Measurements from ENCODE around the gene GATM. TPM values are rescaled to one million over a fixed set of nuclear protein-coding genes. Genes with fewer than 3 reads are reported as not detected.
"Not testable (repeated sequence)": the region's sequence is repeated elsewhere in the genome, so short reads cannot be mapped to it uniquely, and the experiment has no call there.

Gene GATM
- polyA plus RNA-seq, 1 experiment = 0.07 TPM

GRCh38 chr15:45320581-45321205, 57.7 kb downstream of the GATM start:
- no peak for TF ChIP-seq CTCF (IDR thresholded peaks at IDR 0.05; ENCODE audit: low read depth, low read length)
- POLR2A ChIA-PET = no interaction called here
- CTCF ChIA-PET = no interaction called here
- DNase-seq (ENCODE audit: low read depth, low spot score) = no peak
- no peaks in the 10 kb centered on the region for H3K9me3 ChIP-seq (ENCODE audit: control insufficient read depth, insufficient read depth, low read length)
- H3K27me3 ChIP-seq (ENCODE audit: control insufficient read depth, insufficient read depth, low read length) = peaks cover 2% of the 10 kb centered on the region
- no peak overlapping the region for H3K27ac ChIP-seq (ENCODE audit: low read depth, low read length)
- no peak overlapping the region for H3K4me3 ChIP-seq (ENCODE audit: low read depth, low read length)

- CTCF ChIA-PET = interaction anchor here (0.6 kb wide), 1 partner anchor 35 kb away, joined by 5 read pairs; no protein-coding TSS in a partner anchor
Observed at GRCh38 chr15:45319472-45320214, 58.7 kb downstream of the GATM start.

GRCh38 chr15:45314960-45315359, 63.4 kb downstream of the GATM start:
- no peak overlapping the region for H3K27ac ChIP-seq (ENCODE audit: low read depth, low read length)
- TF ChIP-seq CTCF (IDR thresholded peaks at IDR 0.05; ENCODE audit: low read depth, low read length) = 0 out of 2 replicates have a peak, but pooled peaks have one; percentile 27
- no peak for DNase-seq (ENCODE audit: low read depth, low spot score)
- H3K27me3 ChIP-seq (ENCODE audit: control insufficient read depth, insufficient read depth, low read length) = no peaks in the 10 kb centered on the region
- H3K9me3 ChIP-seq (ENCODE audit: control insufficient read depth, insufficient read depth, low read length) = no peaks in the 10 kb centered on the region
- no peak overlapping the region for H3K4me3 ChIP-seq (ENCODE audit: low read depth, low read length)
- ChIA-PET CTCF (interaction anchor here (1.2 to 1.4 kb wide), 2 partner anchors 10 to 86 kb away, joined by 3 to 5 read pairs; no protein-coding TSS in a partner anchor), POLR2A (no interaction called here)

More at GRCh38 chr15:45319472-45320214, 58.7 kb downstream of the GATM start:
- no peaks in the 10 kb centered on the region for H3K9me3 ChIP-seq (ENCODE audit: control insufficient read depth, insufficient read depth, low read length)
- no peak overlapping the region for H3K27ac ChIP-seq (ENCODE audit: low read depth, low read length)
- no peak for TF ChIP-seq CTCF (IDR thresholded peaks at IDR 0.05; ENCODE audit: low read depth, low read length)
- POLR2A ChIA-PET = no interaction called here
- no peak overlapping the region for H3K4me3 ChIP-seq (ENCODE audit: low read depth, low read length)
- DNase-seq (ENCODE audit: low read depth, low spot score) = no peak
- H3K27me3 ChIP-seq (ENCODE audit: control insufficient read depth, insufficient read depth, low read length) = peaks cover 2% of the 10 kb centered on the region

- CTCF ChIA-PET = interaction anchor here (1.2 to 1.4 kb wide), 2 partner anchors 9 to 86 kb away, joined by 3 to 5 read pairs; no protein-coding TSS in a partner anchor
- DNase-seq (ENCODE audit: low read depth, low spot score); POLR2A ChIA-PET; H3K9me3 ChIP-seq (ENCODE audit: control insufficient read depth, insufficient read depth, low read length); H3K27ac ChIP-seq (ENCODE audit: low read depth, low read length); H3K4me3 ChIP-seq (ENCODE audit: low read depth, low read length); H3K27me3 ChIP-seq (ENCODE audit: control insufficient read depth, insufficient read depth, low read length): not testable (repeated sequence)
Observed at GRCh38 chr15:45314117-45314516, 64.2 kb downstream of the GATM start.

Small RNAs within 50 kb of the gene (small RNA-seq; reads per million reads assigned to genes)
- not detected for gene RNU6-953P (ENCODE audit: insufficient read length, low read depth)

Other genes starting within 250 kb of the GATM start
- not detected in 2 replicates for gene DUOXA1, start 248.7 kb downstream of the GATM start, polyA plus RNA-seq (2011; rRNA removed)
- gene DUOX1, start 248.6 kb downstream of the GATM start, polyA plus RNA-seq (2011; rRNA removed) = not detected in 2 replicates
- 4.1 and 4.7 TPM in 2 replicates for gene SHF, start 190.6 kb downstream of the GATM start, polyA plus RNA-seq (2011; rRNA removed)
- not detected in 2 replicates for gene SLC28A2, start 126.3 kb downstream of the GATM start, polyA plus RNA-seq (2011; rRNA removed)
- gene SLC30A4, start 144.2 kb upstream of the GATM start, polyA plus RNA-seq (2011; rRNA removed) = 3.9 and 5.1 TPM in 2 replicates
- 29.9 and 39.0 TPM in 2 replicates for gene BLOC1S6, start 208.8 kb upstream of the GATM start, polyA plus RNA-seq (2011; rRNA removed)

Data from AG04450 (cell line).